Right lobe of liver (tissue), 6 donors: ENCODE data around the gene ADGRF1. TPM values are rescaled to one million over a fixed set of nuclear protein-coding genes. Genes with fewer than 3 reads are reported as not detected.

Experiments
- ATAC-seq, 4 donors: fragments of 200-7000 bp; cut with Tn5 transposase; one replicate each; pipeline ENCODE4 v1.9.1; 2020; ENCODE audit warnings: mild to moderate bottlenecking in 4 of 4, moderate library complexity in 4 of 4
- DNase-seq, 3 donors: peaks; one replicate each; pipeline ENCODE4 v3.0.0-alpha.2; 2020
- H3K27ac ChIP-seq, 3 donors: fragments of 200-600 bp; one replicate each; pipeline ENCODE4 v1.8.0; 2022
- H3K27me3 ChIP-seq, 2 donors: fragments of 200-600 bp; one replicate each; pipeline ENCODE4 v1.8.0; 2022
- H3K36me3 ChIP-seq, 4 donors: fragments of 200-600 bp; sonication (generic) in 1 of 4; one replicate each; pipeline versions ENCODE4 v1.5.1 to v1.8.0; 2017 to 2022; ENCODE audit warnings: control low read depth in 1 of 4
- H3K4me1 ChIP-seq, 4 donors: fragments of 200-600 bp; sonication (generic) in 1 of 4; one replicate each; pipeline versions ENCODE4 v1.5.1 to v1.8.0; 2017 to 2022; ENCODE audit warnings: control low read depth in 1 of 4
- H3K4me3 ChIP-seq, 3 donors: fragments of 200-600 bp; one replicate each; pipeline ENCODE4 v1.8.0; 2022
- H3K9me3 ChIP-seq, 4 donors: fragments of 200-600 bp; sonication (generic) in 1 of 4; one replicate each; pipeline versions ENCODE4 v1.5.1 to v1.8.0; 2017 to 2022; ENCODE audit warnings: control low read depth in 1 of 4
- CTCF ChIP-seq, 4 donors: fragments of 200-600 bp in 3 of 4; fragments of 450-650 bp in 1 of 4; IDR thresholded peaks; one replicate each; pipeline versions ENCODE4 v1.5.1 to v1.8.0; 2016 to 2022; ENCODE audit warnings: antibody characterized with exemption in 4 of 4, mild to moderate bottlenecking in 2 of 4
- POLR2A ChIP-seq: fragments of 450-650 bp; IDR thresholded peaks from one replicate; pipeline ENCODE4 v1.6.1; 2017; ENCODE audit warnings: antibody characterized with exemption, mild to moderate bottlenecking
- WGBS: methylation state at CpG from one replicate; pipeline ENCODE4 v1.1.6; 2018; ENCODE audit warnings: low coverage, low lambda C conversion rate; ENCODE audit not compliant: insufficient coverage; ENCODE audit errors: missing lambda C conversion rate; 5-methylcytosine and 5-hydroxymethylcytosine counted together
- intact Hi-C, 2 donors: fragments of 100-400 bp; cut with DNase I; formaldehyde crosslinking; loops; one replicate each; pipeline versions ENCODE4 v1.11.2 to v1.14.1; 2022
- total RNA-seq, 6 experiments: library from RNA; depleted of rRNA in 2 of 6; stranded (reverse); fragments of >200 nt in 2 of 6; fragmentation: NEBNext Ultra II Directional in 3 of 6; extraction: Animal tissue kit (Norgen Biotek cat#: 25700) in 3 of 6; gene quantifications; one replicate each; pipeline versions ENCODE4 v1.1.0 to v1.2.4, GENCODE V29; 2016 to 2023
- donor health status: DM: no; HTN: yes; CAD: no.
- donor health status: DM: no; HTN: no; CAD: no.
- donor health status: DM: no; HTN: no; CAD: no.
- donor health status: DM: no; HTN: yes; CAD: no.
- donor health status: DM: no; HTN: yes; CAD: no.

The ADGRF1 gene
- total RNA-seq, 6 experiments from 2014 or later: not detected

GRCh38 chr6:46973029-46973428, 69.1 kb downstream of the ADGRF1 start:
- DNase-seq: no peak
- WGBS: 9% methylated on average over 2 of the region's 2 CpGs
- Histone ChIP-seq H3K4me3 (no peak overlapping the region), H3K4me1 (no peaks in the 10 kb centered on the region), H3K27ac (no peak overlapping the region), H3K27me3 (no peaks in the 10 kb centered on the region), H3K36me3 (no peaks in the 10 kb centered on the region), H3K9me3 (no peaks in the 10 kb centered on the region)
- no peak for TF ChIP-seq CTCF (IDR thresholded peaks at IDR 0.05)
- no peak for TF ChIP-seq POLR2A
- ATAC-seq: peak in 2 of 4 donors; percentile 54 to 68
- intact Hi-C loops: no loop called here

- Histone ChIP-seq H3K27me3 (no peaks in the 10 kb centered on the region), H3K36me3 (no peaks in the 10 kb centered on the region), H3K4me3 (no peak overlapping the region), H3K27ac (no peak overlapping the region), H3K4me1 (no peaks in the 10 kb centered on the region), H3K9me3 (no peaks in the 10 kb centered on the region)
- TF ChIP-seq POLR2A: no peak
- TF ChIP-seq CTCF (IDR thresholded peaks at IDR 0.05): no peak
- 0% methylated on average over 1 of the region's 1 CpG for WGBS
- DNase-seq (no peak), ATAC-seq (peak in 2 of 4 donors; percentile 38 to 50)
- intact Hi-C loops: no loop called here
Measured at GRCh38 chr6:46972531-46972930, 69.6 kb downstream of the ADGRF1 start.

GRCh38 chr6:46969206-46969605, 72.9 kb downstream of the ADGRF1 start:
- intact Hi-C loops: no loop called here
- H3K9me3 ChIP-seq: no peaks in the 10 kb centered on the region
- H3K36me3 ChIP-seq: no peaks in the 10 kb centered on the region
- DNase-seq (no peak), ATAC-seq (no peak)
- H3K27ac ChIP-seq: no peak overlapping the region
- no peaks in the 10 kb centered on the region for H3K27me3 ChIP-seq
- 58% methylated on average over 1 of the region's 1 CpG for WGBS
- H3K4me1 ChIP-seq: no peaks in the 10 kb centered on the region
- TF ChIP-seq POLR2A: no peak
- TF ChIP-seq CTCF (IDR thresholded peaks at IDR 0.05): no peak
- no peak overlapping the region for H3K4me3 ChIP-seq

DNA sequence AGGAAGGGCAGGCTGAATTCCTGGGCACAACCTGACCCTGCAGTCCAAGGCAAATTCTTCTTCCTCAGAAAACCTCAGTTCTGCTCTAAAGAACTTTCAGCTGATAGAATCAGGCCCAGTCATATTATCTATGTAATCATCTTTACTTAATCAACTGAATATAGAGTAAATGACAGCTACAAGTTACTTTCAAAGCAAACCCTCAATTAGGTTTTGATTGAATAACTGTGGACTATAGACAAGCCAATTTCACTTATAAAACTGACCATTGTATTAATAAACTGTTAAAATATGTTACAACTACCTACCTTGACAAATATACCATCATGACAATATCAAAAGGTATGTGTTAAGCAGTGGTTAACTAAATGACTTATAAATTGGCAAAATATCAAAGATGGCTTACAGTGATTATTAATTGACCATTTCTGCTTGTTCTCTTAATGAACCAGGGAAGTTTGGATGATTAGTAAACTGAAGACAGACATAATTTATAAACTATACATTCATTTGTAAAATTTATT, 74.2 kb downstream of the ADGRF1 start:
- H3K27ac ChIP-seq: no peak overlapping the region
- no peaks in the 10 kb centered on the region for H3K4me1 ChIP-seq
- TF ChIP-seq CTCF (IDR thresholded peaks at IDR 0.05) (no peak), POLR2A (no peak)
- DNase-seq (no peak), ATAC-seq (no peak)
- no peak overlapping the region for H3K4me3 ChIP-seq
- H3K27me3 ChIP-seq: no peaks in the 10 kb centered on the region
- intact Hi-C loops: no loop called here
- H3K36me3 ChIP-seq: no peaks in the 10 kb centered on the region
- H3K9me3 ChIP-seq: no peaks in the 10 kb centered on the region
